ENCODE results near the gene PLEKHD1. TPM values are rescaled to one million over a fixed set of nuclear protein-coding genes. Genes with fewer than 3 reads are reported as not detected.
A peak's percentile ranks its signal among the peaks of the same experiment; 100 is the strongest.

Gene PLEKHD1
- total RNA-seq, 4 donors from 2014 or later: 0.04 to 0.10 TPM; not detected in 2

GRCh38 chr14:69567563-69567962 lies 83.0 kb downstream of the PLEKHD1 start:
- intact Hi-C loops (cut with DNase I; ENCODE audit: low total_unique reads): no loop called here
- in situ Hi-C loops (cut with MboI; ENCODE audit: low sequenced_read_pairs in 4 of 4): no loop called here
- Histone ChIP-seq H3K27ac (no peak overlapping the region), H3K9me3 (no peaks in the 10 kb centered on the region), H3K27me3 (peaks cover 55 to 69% (median 66%) of the 10 kb centered on the region in 3 donors), H3K36me3 (no peaks in the 10 kb centered on the region), H3K4me3 (no peak overlapping the region), H3K4me1 (peaks cover 0 to 12% of the 10 kb centered on the region in 2 donors)
- ATAC-seq: no peak
- DNase-seq: no peak
- TF ChIP-seq CTCF (IDR thresholded peaks at IDR 0.05 in 4 of 5, conservative IDR thresholded peaks at IDR 0.05 in 1 of 5): no peak
- TF ChIP-seq POLR2A (IDR thresholded peaks at IDR 0.05): no peak

GRCh38 chr14:69569859-69570258 lies 85.3 kb downstream of the PLEKHD1 start:
- ATAC-seq (no peak), DNase-seq (no peak)
- H3K4me3 ChIP-seq: no peak overlapping the region
- in situ Hi-C loops (cut with MboI; ENCODE audit: low sequenced_read_pairs in 4 of 4): no loop called here
- peaks cover 75 to 82% (median 77%) of the 10 kb centered on the region in 3 donors for H3K27me3 ChIP-seq
- H3K9me3 ChIP-seq: no peaks in the 10 kb centered on the region
- H3K4me1 ChIP-seq: peaks cover 7 to 31% of the 10 kb centered on the region in 2 donors
- no peak overlapping the region for H3K27ac ChIP-seq
- intact Hi-C loops (cut with DNase I; ENCODE audit: low total_unique reads): no loop called here
- H3K36me3 ChIP-seq: no peaks in the 10 kb centered on the region
- TF ChIP-seq POLR2A (IDR thresholded peaks at IDR 0.05) (no peak), CTCF (IDR thresholded peaks at IDR 0.05 in 4 of 5, conservative IDR thresholded peaks at IDR 0.05 in 1 of 5) (no peak)

GRCh38 chr14:69570836-69571330 lies 86.4 kb downstream of the PLEKHD1 start:
- Histone ChIP-seq H3K9me3 (no peaks in the 10 kb centered on the region), H3K4me3 (no peak overlapping the region), H3K27me3 (peaks cover 82 to 86% (median 84%) of the 10 kb centered on the region in 3 donors), H3K36me3 (no peaks in the 10 kb centered on the region), H3K27ac (no peak overlapping the region), H3K4me1 (peaks cover 8 to 31% of the 10 kb centered on the region in 2 donors)
- in situ Hi-C loops (cut with MboI; ENCODE audit: low sequenced_read_pairs in 4 of 4) (no loop called here), intact Hi-C loops (cut with DNase I; ENCODE audit: low total_unique reads) (no loop called here)
- TF ChIP-seq POLR2A (IDR thresholded peaks at IDR 0.05) (no peak), CTCF (IDR thresholded peaks at IDR 0.05 in 4 of 5, conservative IDR thresholded peaks at IDR 0.05 in 1 of 5) (no peak)
- no peak for DNase-seq
- ATAC-seq: no peak

- Histone ChIP-seq H3K27me3 (peaks cover 82 to 85% (median 84%) of the 10 kb centered on the region in 3 donors), H3K27ac (no peak overlapping the region), H3K4me3 (peak overlapping the region; percentile 33 to 62 (median 48)), H3K9me3 (no peaks in the 10 kb centered on the region), H3K4me1 (peaks cover 8 to 31% of the 10 kb centered on the region in 2 donors), H3K36me3 (no peaks in the 10 kb centered on the region)
- no peak for DNase-seq
- TF ChIP-seq CTCF (IDR thresholded peaks at IDR 0.05 in 4 of 5, conservative IDR thresholded peaks at IDR 0.05 in 1 of 5): no peak
- no peak for TF ChIP-seq POLR2A (IDR thresholded peaks at IDR 0.05)
- intact Hi-C loops (cut with DNase I; ENCODE audit: low total_unique reads) (no loop called here), in situ Hi-C loops (cut with MboI; ENCODE audit: low sequenced_read_pairs in 4 of 4) (no loop called here)
- ATAC-seq: no peak
Measured at GRCh38 chr14:69571449-69572029, 87.0 kb downstream of the PLEKHD1 start.

All from gastrocnemius medialis (tissue), 4 donors.